ENCODE results near the gene DIAPH1.

Gene DIAPH1

GRCh38 chr5:141609044-141609443 is 9.8 kb downstream of the DIAPH1 start:
- DNase-seq, result no peak

- no peak for DNase-seq
Observed at GRCh38 chr5:141608557-141608956, 10.2 kb downstream of the DIAPH1 start.

- DNase-seq, result no peak
Observed at GRCh38 chr5:141608046-141608445, 10.8 kb downstream of the DIAPH1 start.

GRCh38 chr5:141605523-141606277 is 13.1 kb downstream of the DIAPH1 start:
- peak; percentile 71 for DNase-seq

- DNase-seq, result no peak
Observed at GRCh38 chr5:141603923-141604717, 14.7 kb downstream of the DIAPH1 start.

- no peak for DNase-seq
Observed at GRCh38 chr5:141602606-141603005, 16.2 kb downstream of the DIAPH1 start.

- DNase-seq, result no peak
Observed at GRCh38 chr5:141598391-141599345, 20.1 kb downstream of the DIAPH1 start.

GRCh38 chr5:141597814-141598213 is 21.0 kb downstream of the DIAPH1 start:
- no peak for DNase-seq

- DNase-seq, result no peak
Observed at GRCh38 chr5:141597394-141597793, 21.4 kb downstream of the DIAPH1 start.

- no peak for DNase-seq
Observed at GRCh38 chr5:141596867-141597266, 21.9 kb downstream of the DIAPH1 start.

- no peak for DNase-seq
Observed at GRCh38 chr5:141590127-141590526, 28.7 kb downstream of the DIAPH1 start.

- DNase-seq, result no peak
Observed at GRCh38 chr5:141586246-141586645, 32.6 kb downstream of the DIAPH1 start.

- no peak for DNase-seq
Observed at GRCh38 chr5:141585594-141585993, 33.2 kb downstream of the DIAPH1 start.

- no peak for DNase-seq
Observed at GRCh38 chr5:141574122-141574510, 44.7 kb downstream of the DIAPH1 start.

- DNase-seq, result no peak
Observed at GRCh38 chr5:141573489-141574121, 45.2 kb downstream of the DIAPH1 start.

GRCh38 chr5:141570655-141571054 is 48.1 kb downstream of the DIAPH1 start:
- no peak for DNase-seq

GRCh38 chr5:141567513-141568117 is 51.2 kb downstream of the DIAPH1 start:
- DNase-seq, result peak; percentile 11

- DNase-seq, result no peak
Observed at GRCh38 chr5:141565826-141566570, 52.8 kb downstream of the DIAPH1 start.

- DNase-seq, result peak; percentile 79
Observed at GRCh38 chr5:141564216-141564692, 54.5 kb downstream of the DIAPH1 start.

GRCh38 chr5:141560725-141561483 is 57.9 kb downstream of the DIAPH1 start:
- DNase-seq, result no peak

Measured in stimulated activated CD4-positive, alpha-beta T cell treated with anti-CD3 and anti-CD28 coated beads, Interleukin-4, amount 100 ng/mL, for 24 hours (primary cell).